ENCODE measurements around the gene LDAH.

DNA sequence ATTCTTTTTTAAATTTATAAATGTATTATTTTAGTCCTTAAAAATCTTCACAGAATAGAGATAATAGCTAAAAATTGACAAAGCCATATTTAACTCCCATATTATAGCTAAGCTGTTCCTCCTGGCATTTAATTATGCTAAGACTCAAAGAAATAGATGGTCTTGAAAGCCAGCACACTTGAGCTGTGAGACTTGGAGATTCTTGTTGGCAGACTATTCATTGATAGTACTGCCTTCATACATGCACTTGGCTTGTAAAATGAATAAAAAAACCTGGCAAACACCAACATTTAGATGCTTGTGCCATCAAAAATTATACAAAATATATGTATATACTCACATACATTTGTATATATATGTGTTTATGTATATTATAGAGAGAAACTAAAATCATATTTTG lies 9.7 kb upstream of the LDAH start:
- TF ChIP-seq, protein P1, sequence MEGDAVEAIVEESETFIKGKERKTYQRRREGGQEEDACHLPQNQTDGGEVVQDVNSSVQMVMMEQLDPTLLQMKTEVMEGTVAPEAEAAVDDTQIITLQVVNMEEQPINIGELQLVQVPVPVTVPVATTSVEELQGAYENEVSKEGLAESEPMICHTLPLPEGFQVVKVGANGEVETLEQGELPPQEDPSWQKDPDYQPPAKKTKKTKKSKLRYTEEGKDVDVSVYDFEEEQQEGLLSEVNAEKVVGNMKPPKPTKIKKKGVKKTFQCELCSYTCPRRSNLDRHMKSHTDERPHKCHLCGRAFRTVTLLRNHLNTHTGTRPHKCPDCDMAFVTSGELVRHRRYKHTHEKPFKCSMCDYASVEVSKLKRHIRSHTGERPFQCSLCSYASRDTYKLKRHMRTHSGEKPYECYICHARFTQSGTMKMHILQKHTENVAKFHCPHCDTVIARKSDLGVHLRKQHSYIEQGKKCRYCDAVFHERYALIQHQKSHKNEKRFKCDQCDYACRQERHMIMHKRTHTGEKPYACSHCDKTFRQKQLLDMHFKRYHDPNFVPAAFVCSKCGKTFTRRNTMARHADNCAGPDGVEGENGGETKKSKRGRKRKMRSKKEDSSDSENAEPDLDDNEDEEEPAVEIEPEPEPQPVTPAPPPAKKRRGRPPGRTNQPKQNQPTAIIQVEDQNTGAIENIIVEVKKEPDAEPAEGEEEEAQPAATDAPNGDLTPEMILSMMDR (conservative IDR thresholded peaks at IDR 0.05; ENCODE audit: low read depth, low read length) = no peak
- TF ChIP-seq EZH2 (IDR thresholded peaks at IDR 0.05; ENCODE audit: low read length, unreplicated experiment) (no peak), EZH2phosphoT487 (IDR thresholded peaks at IDR 0.05; ENCODE audit: borderline replicate concordance, low read length) (no peak)
